Esophagus squamous epithelium (tissue), 5 donors: ENCODE measurements around the gene MEA1. TPM values are rescaled to one million over a fixed set of nuclear protein-coding genes. Genes with fewer than 3 reads are reported as not detected.
"Not testable (repeated sequence)": the region's sequence is repeated elsewhere in the genome, so short reads cannot be mapped to it uniquely, and the experiment has no call there.

ENCODE experiments used
- DNase-seq: peaks from one replicate; lab custom pipeline; 2025; lab: John Stamatoyannopoulos, UW
- H3K27ac ChIP-seq, 4 donors: fragments of 200-600 bp; sonication (generic); one replicate each; pipeline ENCODE4 v1.5.1; 2016 to 2019; ENCODE audit warnings: mild to moderate bottlenecking in 1 of 4
- H3K27me3 ChIP-seq, 4 donors: fragments of 200-600 bp; sonication (generic); 1 replicate in 3 of 4; 2 replicates in 1 of 4; pipeline versions ENCODE4 v1.5.1 to v1.6.0; 2017 to 2021; ENCODE audit warnings: antibody characterized with exemption in 1 of 4
- H3K36me3 ChIP-seq, 3 donors: fragments of 200-600 bp; sonication (generic); one replicate each; pipeline ENCODE4 v1.5.1; 2016 to 2019
- H3K4me1 ChIP-seq, 3 donors: fragments of 200-600 bp; sonication (generic); one replicate each; pipeline ENCODE4 v1.5.1; 2017 to 2019
- H3K4me3 ChIP-seq, 4 donors: fragments of 200-600 bp; sonication (generic); 1 replicate in 3 of 4; 2 replicates in 1 of 4; pipeline ENCODE4 v1.5.1; 2016 to 2019; ENCODE audit warnings: mild to moderate bottlenecking in 2 of 4, moderate library complexity in 1 of 4
- H3K9me3 ChIP-seq, 3 donors: fragments of 200-600 bp; sonication (generic); one replicate each; pipeline ENCODE4 v1.5.1; 2016 to 2019
- CTCF ChIP-seq, 6 experiments: fragments of 450-650 bp in 4 of 6; fragments of 200-600 bp in 2 of 6; sonication (generic) in 2 of 6; IDR thresholded peaks; one replicate each; pipeline ENCODE4 v1.5.1; 2016 to 2019; ENCODE audit warnings: antibody characterized with exemption in 6 of 6, mild to moderate bottlenecking in 4 of 6, moderate library complexity in 4 of 6
- POLR2A ChIP-seq, 4 donors: fragments of 450-650 bp; IDR thresholded peaks; one replicate each; pipeline ENCODE4 v1.6.1; 2017; ENCODE audit warnings: antibody characterized with exemption in 4 of 4, mild to moderate bottlenecking in 4 of 4, moderate library complexity in 3 of 4
- WGBS, 2 donors: methylation state at CpG; one replicate each; pipeline ENCODE4 v1.1.5; 2018; 5-methylcytosine and 5-hydroxymethylcytosine counted together
- intact Hi-C: fragments of 100-400 bp; cut with DNase I; formaldehyde crosslinking; loops from one replicate; pipeline ENCODE4 v1.15.0; 2022
- total RNA-seq, 4 donors: library from RNA; depleted of rRNA; stranded (reverse); fragments of >200 nt; gene quantifications; one replicate each; pipeline ENCODE4 v1.1.0, GENCODE V29; 2016
- donor health status: DM: yes; HTN: yes; CAD: no.

MEA1 gene
- total RNA-seq, 4 donors from 2014 or later = 28.9 to 56.6 (median 49.1) TPM

- H3K36me3 ChIP-seq = peaks cover 3 to 60% (median 9%) of the 10 kb centered on the region in 3 donors
- 93 to 95% methylated on average over 4 to 12 of the region's 17 CpGs for WGBS, 2 donors
- no peaks in the 10 kb centered on the region for H3K27me3 ChIP-seq
- H3K9me3 ChIP-seq = no peaks in the 10 kb centered on the region
- no peak for DNase-seq
- intact Hi-C loops = no loop called here
- peaks cover 0 to 31% (median 14%) of the 10 kb centered on the region in 3 donors for H3K4me1 ChIP-seq
- no peak overlapping the region for H3K4me3 ChIP-seq
- no peak overlapping the region for H3K27ac ChIP-seq
- no peak for TF ChIP-seq CTCF (IDR thresholded peaks at IDR 0.05)
- no peak for TF ChIP-seq POLR2A (IDR thresholded peaks at IDR 0.05)
These were observed 37.2 kb upstream of the MEA1 start for GRCh38 chr6:43050981-43051380.

DNA sequence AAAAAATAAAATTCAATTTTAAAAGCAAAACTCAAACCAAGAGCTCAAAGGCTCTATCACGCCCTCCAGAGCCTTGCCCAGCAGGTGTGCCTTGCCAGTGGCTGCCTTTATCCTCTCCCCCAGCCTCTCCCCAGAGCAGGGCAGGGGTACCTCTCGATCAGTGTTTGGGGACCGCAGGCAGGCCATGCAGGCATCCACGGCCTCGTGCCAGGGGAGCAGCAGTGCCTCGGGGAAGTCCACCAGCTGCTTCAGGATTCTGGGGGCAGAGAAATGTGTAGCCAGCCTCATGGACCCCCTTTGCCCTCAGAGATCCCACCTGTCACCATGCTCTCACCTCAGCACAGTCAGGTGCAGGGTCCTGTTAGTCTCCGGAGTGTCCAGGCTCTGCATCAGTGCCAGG is 34.3 kb upstream of the MEA1 start:
- no peaks in the 10 kb centered on the region for H3K27me3 ChIP-seq
- 91 to 94% methylated on average over 3 to 6 of the region's 7 CpGs for WGBS, 2 donors
- H3K4me3 ChIP-seq = no peak overlapping the region
- TF ChIP-seq POLR2A (IDR thresholded peaks at IDR 0.05) (no peak), CTCF (IDR thresholded peaks at IDR 0.05) (no peak)
- intact Hi-C loops = no loop called here
- no peaks in the 10 kb centered on the region for H3K9me3 ChIP-seq
- peaks cover 0 to 78% (median 13%) of the 10 kb centered on the region in 3 donors for H3K36me3 ChIP-seq
- no peak overlapping the region for H3K27ac ChIP-seq
- DNase-seq = no peak
- peaks cover 0 to 19% (median 6%) of the 10 kb centered on the region in 3 donors for H3K4me1 ChIP-seq

GRCh38 chr6:43045371-43045930 is 31.7 kb upstream of the MEA1 start:
- intact Hi-C loops = no loop called here
- Histone ChIP-seq H3K27me3 (no peaks in the 10 kb centered on the region), H3K27ac (no peak overlapping the region), H3K9me3 (no peaks in the 10 kb centered on the region), H3K36me3 (peaks cover 4 to 98% (median 18%) of the 10 kb centered on the region in 3 donors), H3K4me1 (no peaks in the 10 kb centered on the region), H3K4me3 (no peak overlapping the region)
- 90 to 92% methylated on average over 6 of the region's 11 CpGs for WGBS, 2 donors
- TF ChIP-seq CTCF (IDR thresholded peaks at IDR 0.05) (no peak), POLR2A (IDR thresholded peaks at IDR 0.05) (no peak)
- DNase-seq = no peak

GRCh38 chr6:43043310-43043709 is 29.6 kb upstream of the MEA1 start:
- intact Hi-C loops = no loop called here
- Histone ChIP-seq H3K27ac (no peak overlapping the region), H3K27me3 (no peaks in the 10 kb centered on the region), H3K36me3 (peaks cover 12 to 100% (median 16%) of the 10 kb centered on the region in 3 donors), H3K4me3 (no peak overlapping the region), H3K9me3 (no peaks in the 10 kb centered on the region), H3K4me1 (no peaks in the 10 kb centered on the region)
- no peak for TF ChIP-seq POLR2A (IDR thresholded peaks at IDR 0.05)
- TF ChIP-seq CTCF (IDR thresholded peaks at IDR 0.05) = no peak
- 89 to 92% methylated on average over 2 to 9 of the region's 9 CpGs for WGBS, 2 donors
- DNase-seq = no peak

DNA sequence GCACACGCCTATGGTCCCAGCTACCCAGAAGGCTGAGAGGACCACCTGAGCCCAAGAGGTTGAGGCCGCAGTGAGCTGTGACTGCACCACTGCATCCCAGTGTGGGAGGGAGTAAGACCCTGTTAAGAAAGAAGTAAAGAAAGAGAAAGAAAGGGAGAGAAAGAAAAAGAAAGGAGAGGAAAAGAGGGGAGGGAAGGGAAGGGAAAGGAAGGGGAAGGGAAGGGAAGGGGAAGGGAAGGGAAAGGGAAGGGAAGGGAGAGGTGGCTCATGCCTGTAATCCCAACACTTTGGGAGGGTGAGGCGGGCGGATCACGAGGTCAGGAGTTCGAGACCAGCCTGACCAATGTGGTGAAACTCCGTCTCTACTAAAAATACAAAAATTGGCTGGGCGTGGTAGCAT is 27.7 kb upstream of the MEA1 start:
- H3K27me3 ChIP-seq, H3K9me3 ChIP-seq, H3K4me3 ChIP-seq, DNase-seq, H3K4me1 ChIP-seq, intact Hi-C loops, H3K27ac ChIP-seq: not testable (repeated sequence)
- 88 to 92% methylated on average over 8 of the region's 8 CpGs for WGBS, 2 donors
- peaks cover 12 to 100% (median 25%) of the 10 kb centered on the region in 3 donors for H3K36me3 ChIP-seq
